GM20000 (cell line): ENCODE results near the gene GYS2.

Experiments used
- DNase-seq: peaks from one replicate; pipeline ENCODE4 v3.0.0; 2012; ENCODE audit warnings: low spot score
- TF ChIP-seq, protein P1 (sequence below): IDR thresholded peaks from 2 replicates; pipeline ENCODE4 v1.5.1; 2012; ENCODE audit warnings: mild to moderate bottlenecking, control low read depth; ENCODE audit errors: extremely low read depth, missing control alignments

The GYS2 gene

DNA sequence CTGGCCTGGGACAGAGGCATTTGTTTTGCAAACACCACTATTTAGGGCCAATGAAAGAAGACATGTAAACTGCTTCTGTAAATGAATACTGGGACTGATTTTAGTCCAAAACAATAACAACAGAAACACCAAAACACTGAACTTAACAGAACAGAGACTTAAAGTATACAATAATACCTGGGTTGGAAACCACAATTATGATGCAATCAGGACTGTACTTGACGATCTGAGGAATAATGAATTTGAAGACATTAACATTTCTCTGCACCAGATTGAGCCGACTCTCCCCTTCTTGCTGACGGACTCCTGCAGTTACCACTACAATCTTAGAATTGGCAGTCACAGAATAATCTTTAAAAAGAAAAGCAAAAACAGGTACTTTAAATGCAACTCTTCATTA lies 39.1 kb upstream of the GYS2 start:
- TF ChIP-seq, protein P1, sequence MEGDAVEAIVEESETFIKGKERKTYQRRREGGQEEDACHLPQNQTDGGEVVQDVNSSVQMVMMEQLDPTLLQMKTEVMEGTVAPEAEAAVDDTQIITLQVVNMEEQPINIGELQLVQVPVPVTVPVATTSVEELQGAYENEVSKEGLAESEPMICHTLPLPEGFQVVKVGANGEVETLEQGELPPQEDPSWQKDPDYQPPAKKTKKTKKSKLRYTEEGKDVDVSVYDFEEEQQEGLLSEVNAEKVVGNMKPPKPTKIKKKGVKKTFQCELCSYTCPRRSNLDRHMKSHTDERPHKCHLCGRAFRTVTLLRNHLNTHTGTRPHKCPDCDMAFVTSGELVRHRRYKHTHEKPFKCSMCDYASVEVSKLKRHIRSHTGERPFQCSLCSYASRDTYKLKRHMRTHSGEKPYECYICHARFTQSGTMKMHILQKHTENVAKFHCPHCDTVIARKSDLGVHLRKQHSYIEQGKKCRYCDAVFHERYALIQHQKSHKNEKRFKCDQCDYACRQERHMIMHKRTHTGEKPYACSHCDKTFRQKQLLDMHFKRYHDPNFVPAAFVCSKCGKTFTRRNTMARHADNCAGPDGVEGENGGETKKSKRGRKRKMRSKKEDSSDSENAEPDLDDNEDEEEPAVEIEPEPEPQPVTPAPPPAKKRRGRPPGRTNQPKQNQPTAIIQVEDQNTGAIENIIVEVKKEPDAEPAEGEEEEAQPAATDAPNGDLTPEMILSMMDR: no peak
- DNase-seq: no peak

DNA sequence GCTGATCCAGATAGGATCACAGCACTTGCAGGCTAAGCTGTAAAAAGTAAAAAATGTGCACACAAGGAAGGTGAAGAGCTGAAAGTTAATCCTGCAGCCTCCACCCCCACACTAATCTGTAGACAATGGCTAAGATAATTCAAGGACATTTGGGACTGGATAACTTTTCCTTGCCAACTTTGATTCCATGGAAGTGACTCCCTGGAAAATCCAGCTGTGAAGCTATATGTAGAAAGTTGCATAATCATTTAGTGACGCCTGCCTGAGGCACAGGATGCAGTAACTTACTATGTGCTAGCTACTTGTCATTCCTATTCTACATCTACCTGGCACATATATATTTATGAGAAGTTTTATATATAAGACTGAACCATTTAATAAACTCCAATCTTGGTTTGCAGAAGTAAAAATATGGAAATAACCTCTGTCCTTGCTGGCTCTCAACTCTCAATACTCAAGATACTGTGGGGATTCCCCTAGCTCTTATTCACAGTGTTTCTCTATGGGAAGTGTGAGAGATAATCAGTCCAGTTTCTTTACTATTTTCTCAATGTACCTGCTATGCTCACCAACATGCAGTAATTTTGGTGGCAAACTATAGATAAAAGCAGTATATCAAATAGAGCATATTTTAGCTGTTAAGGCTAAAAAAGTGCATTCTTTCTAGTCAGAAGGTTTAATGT lies 38.2 kb upstream of the GYS2 start:
- no peak for DNase-seq
- TF ChIP-seq, protein P1: no peak

DNA sequence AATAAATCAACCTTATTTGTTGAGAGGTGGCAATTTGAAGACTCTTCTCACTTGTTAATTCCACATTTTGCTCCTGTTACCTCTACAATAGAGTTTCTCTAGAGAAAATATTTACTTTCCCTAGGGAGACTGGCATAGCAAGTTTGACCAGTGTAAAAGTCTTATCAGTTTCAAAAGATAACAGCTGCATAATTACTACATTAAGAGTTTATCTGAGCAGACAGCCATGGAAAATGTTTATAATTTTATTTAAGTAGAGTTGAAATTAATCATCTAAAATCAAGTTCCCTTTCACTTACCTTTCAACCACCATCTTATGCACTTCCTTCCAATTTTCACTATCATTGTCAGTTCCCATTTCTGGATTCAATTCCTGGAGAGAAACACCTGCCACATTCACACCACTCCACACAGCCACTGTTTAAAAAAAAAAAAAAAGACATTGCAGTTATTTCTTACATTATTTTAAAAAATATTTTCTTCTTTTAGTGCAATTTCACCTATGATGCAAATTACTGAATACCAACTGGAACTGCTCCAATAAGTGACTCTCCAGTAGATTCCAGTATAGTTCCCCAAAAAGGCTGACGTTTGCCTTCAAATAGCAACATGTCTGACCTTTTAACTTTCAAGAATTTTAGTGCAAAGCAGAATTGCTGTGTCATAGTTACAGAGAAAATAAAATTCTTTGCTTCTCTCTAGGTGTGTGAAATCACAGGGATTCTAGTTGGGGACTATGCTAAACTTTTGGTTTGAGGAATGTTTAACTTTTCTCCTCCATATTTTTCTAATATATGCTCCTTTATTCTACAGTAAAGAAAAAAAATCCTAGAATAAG lies 33.6 kb upstream of the GYS2 start:
- DNase-seq: no peak
- TF ChIP-seq, protein P1: no peak

DNA sequence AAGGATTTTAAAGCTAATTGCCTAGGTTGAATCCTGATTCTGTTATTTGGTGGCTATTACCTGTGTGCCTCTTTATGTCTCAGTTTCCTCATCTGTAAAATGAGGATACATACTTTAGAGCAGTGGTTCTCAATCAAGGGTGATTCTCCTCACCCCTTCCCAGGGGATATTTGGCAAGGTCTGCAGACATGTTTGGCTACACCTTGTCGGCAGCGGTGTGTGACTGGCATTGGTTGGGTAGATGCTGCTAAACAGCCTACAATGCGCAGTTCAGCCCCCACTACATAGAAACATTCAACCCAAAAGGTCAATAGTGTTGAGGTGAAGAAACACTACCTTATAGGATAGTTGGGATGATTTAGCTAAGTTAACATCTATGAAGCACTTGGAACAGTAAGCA lies 29.6 kb upstream of the GYS2 start:
- no peak for DNase-seq
- TF ChIP-seq, protein P1: no peak

DNA sequence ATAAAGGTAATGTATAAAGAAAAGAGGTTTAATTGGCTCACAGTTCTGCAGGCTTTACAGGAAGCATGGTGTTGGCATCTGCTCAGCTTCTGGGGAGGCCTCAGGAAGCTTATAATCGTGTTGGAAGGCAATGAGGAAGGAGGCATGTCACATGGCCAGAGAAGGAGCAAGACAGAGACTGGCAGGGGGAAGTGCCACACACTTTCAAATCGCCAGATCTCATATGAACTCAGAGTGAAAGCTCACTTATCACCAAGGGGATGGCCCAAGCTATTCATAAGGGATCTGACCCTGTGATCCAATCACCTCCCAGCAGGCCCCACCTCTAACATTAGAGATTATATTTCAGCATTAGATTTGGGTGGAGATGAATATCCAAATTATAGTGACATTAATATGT lies 26.7 kb upstream of the GYS2 start:
- no peak for DNase-seq
- TF ChIP-seq, protein P1: no peak

DNA sequence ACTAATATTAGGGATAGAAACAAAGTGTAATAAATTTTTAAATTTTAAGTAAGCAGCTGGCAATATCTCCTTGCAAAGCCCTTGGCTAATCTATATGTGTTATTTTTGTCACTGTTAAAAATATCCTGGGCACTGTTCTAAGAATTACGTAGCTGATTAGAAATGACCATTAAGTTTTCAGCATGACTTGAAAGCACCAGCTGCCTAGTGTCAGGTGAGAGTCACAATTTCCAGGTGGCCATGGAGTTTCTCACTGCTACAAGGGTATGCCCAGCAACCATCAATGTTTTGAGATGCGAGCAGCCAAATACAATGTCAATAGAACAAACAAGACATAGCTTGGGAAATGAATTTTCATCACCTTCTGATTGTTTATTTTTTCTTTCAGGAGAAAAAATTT lies 23.3 kb upstream of the GYS2 start:
- TF ChIP-seq, protein P1: no peak
- DNase-seq: no peak

DNA sequence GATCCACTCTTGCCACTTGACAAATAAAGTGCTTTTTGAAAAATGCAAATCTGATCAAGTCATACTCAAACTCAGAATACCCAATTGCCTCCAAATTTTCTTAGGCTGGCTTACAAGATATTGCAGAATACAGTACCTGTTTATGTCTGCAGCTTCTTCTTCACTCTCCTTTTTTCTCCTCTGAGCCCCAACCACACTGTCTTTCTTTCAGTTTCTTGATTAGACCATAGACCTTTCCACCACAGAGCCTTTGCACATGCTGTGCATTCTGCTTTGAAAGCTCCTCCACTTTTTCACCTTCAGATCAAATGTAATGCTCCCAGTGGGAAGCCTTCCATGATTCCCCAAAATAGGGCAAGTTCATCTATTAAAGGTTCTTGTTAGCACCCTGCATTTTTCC lies 13.9 kb upstream of the GYS2 start:
- TF ChIP-seq, protein P1: no peak

More for the DNA sequence above, 13.9 kb upstream of the GYS2 start:
- no peak for DNase-seq
